ENCODE results near the gene FLT3.

The FLT3 gene

GRCh38 chr13:27969082-27969865 is 131.1 kb downstream of the FLT3 start, which contains the start of gene CDX2:
Gene CDX2, minus strand, starts transcription at chr13:27969315. Its CDS starts 309 bp downstream, at chr13:27969006.
- peak; percentile 40 for TF ChIP-seq POLR2A (IDR thresholded peaks at IDR 0.05; ENCODE audit: extremely low read depth, insufficient read length)
- no peak for TF ChIP-seq MAX (IDR thresholded peaks at IDR 0.05; ENCODE audit: low read depth, low read length)
- DNase-seq (ENCODE audit: low read depth), result peak; percentile 50
- H3K4me3 ChIP-seq (ENCODE audit: low read depth, low read length), result peak within 1 kb of the TSS; percentile 48

- peak; percentile 72 for DNase-seq (ENCODE audit: low read depth)
- no peak for TF ChIP-seq POLR2A (IDR thresholded peaks at IDR 0.05; ENCODE audit: extremely low read depth, insufficient read length)
- no peak for TF ChIP-seq MYC (IDR thresholded peaks at IDR 0.05; ENCODE audit: low read depth, low read length)
- TF ChIP-seq MAX (IDR thresholded peaks at IDR 0.05; ENCODE audit: low read depth, low read length), result peak; percentile 52
- TF ChIP-seq, protein P1, sequence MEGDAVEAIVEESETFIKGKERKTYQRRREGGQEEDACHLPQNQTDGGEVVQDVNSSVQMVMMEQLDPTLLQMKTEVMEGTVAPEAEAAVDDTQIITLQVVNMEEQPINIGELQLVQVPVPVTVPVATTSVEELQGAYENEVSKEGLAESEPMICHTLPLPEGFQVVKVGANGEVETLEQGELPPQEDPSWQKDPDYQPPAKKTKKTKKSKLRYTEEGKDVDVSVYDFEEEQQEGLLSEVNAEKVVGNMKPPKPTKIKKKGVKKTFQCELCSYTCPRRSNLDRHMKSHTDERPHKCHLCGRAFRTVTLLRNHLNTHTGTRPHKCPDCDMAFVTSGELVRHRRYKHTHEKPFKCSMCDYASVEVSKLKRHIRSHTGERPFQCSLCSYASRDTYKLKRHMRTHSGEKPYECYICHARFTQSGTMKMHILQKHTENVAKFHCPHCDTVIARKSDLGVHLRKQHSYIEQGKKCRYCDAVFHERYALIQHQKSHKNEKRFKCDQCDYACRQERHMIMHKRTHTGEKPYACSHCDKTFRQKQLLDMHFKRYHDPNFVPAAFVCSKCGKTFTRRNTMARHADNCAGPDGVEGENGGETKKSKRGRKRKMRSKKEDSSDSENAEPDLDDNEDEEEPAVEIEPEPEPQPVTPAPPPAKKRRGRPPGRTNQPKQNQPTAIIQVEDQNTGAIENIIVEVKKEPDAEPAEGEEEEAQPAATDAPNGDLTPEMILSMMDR (IDR thresholded peaks at IDR 0.05; ENCODE audit: low read depth, low read length), result peak; percentile 5
- H3K4me3 ChIP-seq (ENCODE audit: low read depth, low read length), result peak overlapping the region; percentile 48
Measured at GRCh38 chr13:27968316-27969081, 131.9 kb downstream of the FLT3 start.

GRCh38 chr13:27967736-27968315 is 132.6 kb downstream of the FLT3 start:
- DNase-seq (ENCODE audit: low read depth), result no peak
- H3K4me3 ChIP-seq (ENCODE audit: low read depth, low read length), result peak overlapping the region; percentile 48
- TF ChIP-seq, protein P1 (IDR thresholded peaks at IDR 0.05; ENCODE audit: low read depth, low read length), result no peak
- no peak for TF ChIP-seq MYC (IDR thresholded peaks at IDR 0.05; ENCODE audit: low read depth, low read length)
- no peak for TF ChIP-seq POLR2A (IDR thresholded peaks at IDR 0.05; ENCODE audit: extremely low read depth, insufficient read length)
- TF ChIP-seq MAX (IDR thresholded peaks at IDR 0.05; ENCODE audit: low read depth, low read length), result no peak

DNA sequence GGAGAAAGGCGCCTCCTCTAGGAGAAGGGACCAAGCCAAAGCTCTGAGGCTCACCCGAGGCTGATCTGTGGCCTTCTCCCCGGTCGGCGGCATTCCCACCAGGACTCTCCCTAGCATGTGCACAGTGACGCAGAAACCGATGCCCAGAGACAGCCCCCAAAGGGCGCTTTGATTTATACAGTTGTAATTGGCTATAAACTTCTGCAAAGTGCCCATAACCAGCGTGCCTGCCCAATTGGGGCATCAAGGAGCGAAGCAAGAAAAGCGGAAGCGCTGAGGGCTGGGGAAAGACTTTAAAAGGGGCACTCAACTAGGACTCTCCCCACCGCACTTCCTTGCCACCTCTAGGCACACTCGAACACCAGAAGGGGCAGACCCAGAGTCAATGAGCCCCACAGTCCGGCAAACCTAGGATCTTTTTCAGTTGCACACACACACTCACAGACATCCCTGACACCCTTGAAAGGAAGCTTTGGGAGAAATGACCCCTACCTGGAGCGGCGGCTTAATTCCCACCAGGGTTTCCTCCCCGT is 133.1 kb downstream of the FLT3 start:
- no peak for TF ChIP-seq MYC (IDR thresholded peaks at IDR 0.05; ENCODE audit: low read depth, low read length)
- no peak for TF ChIP-seq MAX (IDR thresholded peaks at IDR 0.05; ENCODE audit: low read depth, low read length)
- no peak for TF ChIP-seq POLR2A (IDR thresholded peaks at IDR 0.05; ENCODE audit: extremely low read depth, insufficient read length)
- TF ChIP-seq, protein P1 (IDR thresholded peaks at IDR 0.05; ENCODE audit: low read depth, low read length), result no peak
- no peak overlapping the region for H3K4me3 ChIP-seq (ENCODE audit: low read depth, low read length)
- DNase-seq (ENCODE audit: low read depth), result peak; percentile 72

DNA sequence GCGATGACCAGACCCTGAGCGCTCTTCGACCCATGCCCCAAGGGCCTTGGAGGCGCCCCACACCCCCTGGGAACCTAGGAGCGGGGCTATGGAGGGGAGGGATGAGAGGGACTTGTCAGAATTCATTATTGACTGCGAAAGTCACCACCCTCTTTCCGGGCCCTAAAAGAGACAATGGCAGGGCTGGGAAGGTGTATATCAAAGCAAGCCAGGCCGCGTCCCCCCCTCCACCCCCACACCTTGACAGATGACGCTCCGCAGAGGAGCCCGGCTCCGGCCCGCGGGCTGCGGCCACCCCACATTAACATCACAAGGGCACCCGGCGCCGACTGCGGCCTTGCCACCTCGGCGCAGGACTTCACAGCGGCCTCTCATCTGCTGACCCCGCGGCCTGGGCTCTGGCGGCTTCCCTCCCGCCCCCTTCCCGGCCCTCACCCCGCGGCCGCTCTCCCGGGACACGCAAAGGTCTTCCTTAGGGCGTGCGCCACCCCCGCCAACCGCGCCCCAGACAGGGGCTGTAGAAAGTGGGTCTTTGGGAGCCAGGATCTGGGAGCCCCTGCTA is 133.7 kb downstream of the FLT3 start:
- DNase-seq (ENCODE audit: low read depth), result no peak
- H3K4me3 ChIP-seq (ENCODE audit: low read depth, low read length), result no peak overlapping the region
- TF ChIP-seq MYC (IDR thresholded peaks at IDR 0.05; ENCODE audit: low read depth, low read length) (no peak), POLR2A (IDR thresholded peaks at IDR 0.05; ENCODE audit: extremely low read depth, insufficient read length) (no peak), MAX (IDR thresholded peaks at IDR 0.05; ENCODE audit: low read depth, low read length) (no peak)
- TF ChIP-seq, protein P1 (IDR thresholded peaks at IDR 0.05; ENCODE audit: low read depth, low read length), result no peak
